ENCODE results near the gene ENTPD3.
"Not testable (repeated sequence)": the region's sequence is repeated elsewhere in the genome, so short reads cannot be mapped to it uniquely, and the experiment has no call there.

Gene ENTPD3

DNA sequence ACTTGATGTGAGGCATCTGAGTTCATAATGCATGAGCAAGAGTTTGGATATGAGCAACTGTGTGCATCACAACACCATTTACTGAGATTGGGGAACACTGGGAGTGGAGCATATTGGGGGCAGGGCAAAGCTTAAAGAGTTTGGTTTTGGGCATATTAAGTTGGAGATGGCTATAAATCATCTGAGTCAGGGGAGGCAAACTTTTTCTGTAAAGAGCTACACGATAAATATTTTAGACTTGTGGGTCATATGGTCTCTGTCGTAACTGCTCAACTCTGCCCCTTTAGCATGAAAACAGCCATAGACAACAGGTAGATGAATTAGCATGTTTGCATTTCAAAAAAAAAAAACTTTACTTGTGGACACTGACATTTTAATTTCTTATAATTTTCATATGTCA is 20.0 kb downstream of the ENTPD3 start:
- no peak for DNase-seq (ENCODE audit: low read depth in 2 of 2)

DNA sequence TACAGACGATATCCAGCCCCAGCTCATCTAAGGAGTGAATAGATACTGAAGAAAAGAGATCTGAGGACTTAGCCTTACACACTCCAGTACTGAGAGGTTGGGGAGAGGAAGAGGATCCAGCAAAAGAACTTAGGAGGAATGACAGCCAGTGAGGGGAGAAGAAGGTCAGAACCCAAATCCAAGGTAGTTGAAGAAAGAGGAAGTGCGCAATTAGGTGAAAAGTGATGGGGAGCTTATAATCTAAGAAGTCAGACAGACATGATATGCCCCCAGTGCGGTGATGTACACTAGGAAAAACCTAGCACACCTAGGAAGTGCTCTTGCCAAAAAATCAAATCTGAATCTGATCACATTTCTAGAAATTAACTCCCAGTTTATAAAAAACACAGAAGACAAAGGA is 20.6 kb downstream of the ENTPD3 start:
- DNase-seq (ENCODE audit: low read depth in 2 of 2) = no peak

DNA sequence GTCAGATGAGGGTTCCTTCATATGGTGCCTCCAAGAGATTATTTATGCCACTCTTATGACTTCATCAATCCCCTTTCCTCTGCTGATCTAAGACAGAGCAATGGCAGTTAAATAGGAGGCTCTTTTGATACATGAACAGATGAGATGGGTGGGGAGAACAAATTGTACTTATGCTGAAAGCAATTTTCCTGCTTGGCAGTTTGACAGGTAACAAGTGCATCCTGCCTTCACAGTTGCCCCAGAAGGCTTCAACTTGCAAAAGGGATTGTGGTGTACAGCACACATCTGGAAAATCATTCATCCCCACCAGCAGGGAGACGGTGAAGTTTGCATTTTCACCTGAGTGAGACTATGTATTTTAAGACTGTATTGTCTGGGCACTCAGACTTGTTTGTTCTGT is 27.3 kb downstream of the ENTPD3 start:
- DNase-seq (ENCODE audit: low read depth in 2 of 2) = no peak

DNA sequence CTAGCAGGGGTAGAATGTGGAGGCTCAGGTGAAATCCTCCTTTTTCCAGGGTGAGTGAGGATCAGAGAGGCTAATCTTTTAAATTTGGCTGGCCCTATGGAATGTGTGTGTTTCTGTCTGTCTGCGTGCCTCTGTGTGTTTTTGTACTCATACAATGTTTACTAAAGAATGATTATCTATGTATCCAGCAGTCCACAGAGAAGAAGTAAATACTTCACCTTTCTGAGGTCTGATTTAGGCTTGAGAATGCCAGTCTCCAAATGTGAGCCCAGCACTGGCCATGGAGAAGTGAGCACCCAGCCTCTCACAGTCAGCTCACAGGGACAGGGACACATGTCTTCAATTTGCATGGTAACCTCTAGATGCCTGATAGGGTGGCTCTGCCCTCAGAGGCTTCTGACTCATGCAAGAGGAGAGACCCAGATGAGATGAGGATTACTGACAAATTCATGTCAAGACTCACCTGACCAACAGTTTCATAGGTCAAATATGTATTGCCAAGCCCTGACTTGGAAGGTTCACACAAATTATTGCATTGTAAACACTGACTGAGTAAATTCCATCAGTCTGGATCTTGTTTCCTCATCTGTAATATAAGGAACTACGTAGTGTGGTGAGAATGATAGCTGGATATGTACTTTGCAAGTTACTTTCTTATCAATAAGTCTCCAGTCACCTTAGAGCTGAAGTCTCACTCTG is 31.0 kb downstream of the ENTPD3 start:
- no peak for DNase-seq (ENCODE audit: low read depth in 2 of 2)

DNA sequence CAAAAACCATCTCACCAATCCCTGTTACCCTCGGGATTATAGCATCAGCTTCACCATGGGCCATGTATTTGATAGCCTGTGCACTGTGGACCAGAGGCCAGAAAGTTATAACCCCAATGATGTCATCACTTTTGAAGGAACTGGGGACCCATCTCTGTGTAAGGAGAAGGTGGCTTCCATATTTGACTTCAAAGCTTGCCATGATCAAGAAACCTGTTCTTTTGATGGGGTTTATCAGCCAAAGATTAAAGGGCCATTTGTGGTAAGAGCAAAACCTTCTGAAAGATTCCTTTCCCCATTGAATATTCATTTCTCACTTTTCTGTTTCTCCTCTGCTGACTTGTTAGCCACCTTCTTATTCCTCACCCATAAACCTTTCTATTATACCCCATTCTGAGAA is 35.9 kb downstream of the ENTPD3 start:
- no peak for DNase-seq (ENCODE audit: low read depth in 2 of 2)

DNA sequence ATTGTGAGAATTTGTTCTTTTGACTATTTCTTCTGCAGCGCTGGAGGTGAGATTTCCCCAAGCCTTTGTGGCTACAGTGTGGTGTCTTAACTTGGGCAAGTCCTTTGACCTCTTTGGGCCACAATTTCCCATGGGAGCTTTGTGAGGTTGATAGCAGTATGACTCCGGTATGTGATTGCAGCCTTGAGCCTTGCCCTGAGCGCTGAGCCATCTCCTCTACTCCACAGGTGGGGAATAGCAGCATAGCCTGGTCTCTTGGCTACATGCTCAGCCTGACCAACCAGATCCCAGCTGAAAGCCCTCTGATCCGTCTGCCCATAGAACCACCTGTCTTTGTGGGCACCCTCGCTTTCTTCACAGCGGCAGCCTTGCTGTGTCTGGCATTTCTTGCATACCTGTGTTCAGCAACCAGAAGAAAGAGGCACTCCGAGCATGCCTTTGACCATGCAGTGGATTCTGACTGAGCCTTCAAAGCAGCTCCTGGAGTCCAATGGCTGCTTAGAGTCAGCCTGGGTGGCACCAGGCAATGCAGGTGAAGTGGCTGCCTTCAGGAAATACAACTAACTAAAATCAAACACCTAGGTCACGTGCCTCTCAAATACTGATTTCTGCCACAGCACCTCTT is 40.2 kb downstream of the ENTPD3 start:
- no peak for DNase-seq (ENCODE audit: low read depth in 2 of 2)

DNA sequence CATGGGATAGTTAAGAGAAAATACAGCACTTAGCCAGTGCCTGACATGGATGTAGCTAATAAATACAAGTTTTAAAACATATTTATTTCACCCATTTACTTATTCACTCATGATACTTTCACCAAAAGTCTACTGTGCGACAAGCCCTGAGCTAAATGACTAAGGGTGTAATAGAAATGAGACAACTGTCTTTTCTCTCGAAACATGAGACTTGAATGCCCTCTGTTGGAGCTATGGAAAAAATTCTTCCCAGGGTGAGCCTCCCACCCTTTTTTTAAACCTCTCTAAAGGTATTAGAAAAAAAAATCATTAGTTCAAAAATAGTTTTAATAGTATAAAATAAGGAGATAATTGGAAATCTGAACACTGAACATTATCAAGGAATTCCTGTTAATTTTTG is 45.8 kb downstream of the ENTPD3 start:
- DNase-seq (ENCODE audit: low read depth in 2 of 2) = no peak

DNA sequence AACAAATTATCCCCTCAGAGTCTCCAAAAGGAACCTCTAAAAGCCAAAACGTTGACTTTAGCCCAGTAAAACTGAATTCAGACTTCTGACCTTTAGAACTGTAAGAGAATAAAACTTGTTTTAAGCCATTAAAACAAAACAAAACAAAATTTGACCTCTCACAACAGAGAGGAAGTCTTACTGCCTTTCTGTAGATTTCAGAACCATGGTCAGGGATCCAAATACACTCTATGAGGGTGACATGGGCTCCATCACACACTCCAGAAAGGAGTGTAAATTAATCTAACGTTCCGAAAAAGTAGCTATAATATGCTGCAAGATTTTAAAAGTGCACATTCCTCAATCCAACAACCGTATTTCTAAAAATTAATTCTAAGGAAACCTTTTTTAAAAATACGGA is 50.9 kb downstream of the ENTPD3 start:
- DNase-seq (ENCODE audit: low read depth in 2 of 2) = no peak

DNA sequence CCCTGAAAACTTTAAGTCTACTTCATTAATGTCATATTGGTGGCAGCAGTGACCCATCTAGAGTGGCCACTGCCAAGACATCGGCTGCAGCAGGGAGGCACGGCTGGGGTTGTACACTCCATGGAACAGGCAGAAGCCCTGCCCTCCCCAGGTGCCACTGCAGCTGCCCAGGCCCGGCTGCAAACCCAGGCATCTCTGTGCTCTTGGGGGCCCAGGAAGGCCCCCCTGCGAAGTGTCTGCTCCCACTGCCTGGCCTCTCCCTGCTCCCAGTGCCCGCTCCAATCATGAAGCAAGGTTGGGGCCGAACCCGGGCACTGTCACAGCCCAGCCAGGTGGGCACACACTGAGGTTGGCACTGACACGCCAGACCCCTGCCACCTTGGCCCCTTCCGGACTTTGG is 58.1 kb downstream of the ENTPD3 start:
- no peak for DNase-seq (ENCODE audit: low read depth in 2 of 2)

DNA sequence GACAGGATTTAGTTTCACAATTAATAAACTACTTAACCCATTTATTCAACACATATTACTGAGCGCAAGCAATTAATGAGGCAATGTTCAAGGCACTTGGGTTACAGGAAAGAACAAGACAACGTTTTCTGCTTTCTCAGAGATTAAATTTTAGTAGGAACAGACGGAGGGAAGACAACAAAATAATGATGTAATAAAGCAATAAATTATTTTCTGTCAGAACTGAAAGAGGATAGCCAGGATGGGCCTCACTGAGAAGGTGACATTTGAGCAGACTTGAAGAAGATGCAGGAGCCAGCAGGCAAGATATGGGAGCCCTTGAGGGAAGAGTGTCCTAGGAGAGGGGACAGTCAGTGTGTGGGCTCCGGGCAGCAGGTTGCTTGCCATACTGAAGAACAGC is 58.9 kb downstream of the ENTPD3 start:
- DNase-seq (ENCODE audit: low read depth in 2 of 2) = no peak

DNA sequence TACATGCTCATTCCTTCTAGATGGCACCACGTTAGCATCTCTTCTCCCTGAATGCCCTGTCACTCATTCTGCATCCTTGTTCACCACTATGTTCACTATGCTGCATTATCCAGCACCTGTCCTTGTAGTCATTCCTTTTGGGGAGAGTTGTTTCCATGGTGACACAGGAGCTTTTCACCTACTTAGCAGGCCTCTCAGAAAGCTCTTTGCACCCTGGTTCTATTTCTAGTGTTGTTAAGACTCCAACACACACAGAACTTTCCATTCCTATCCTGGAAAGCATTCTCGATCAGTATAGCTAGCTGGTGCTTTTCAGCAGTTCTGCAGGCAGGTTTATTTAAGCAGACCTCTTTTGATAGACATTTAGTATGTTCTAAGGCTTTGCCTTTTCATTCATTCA is 63.5 kb downstream of the ENTPD3 start:
- DNase-seq (ENCODE audit: low read depth in 2 of 2) = no peak

DNA sequence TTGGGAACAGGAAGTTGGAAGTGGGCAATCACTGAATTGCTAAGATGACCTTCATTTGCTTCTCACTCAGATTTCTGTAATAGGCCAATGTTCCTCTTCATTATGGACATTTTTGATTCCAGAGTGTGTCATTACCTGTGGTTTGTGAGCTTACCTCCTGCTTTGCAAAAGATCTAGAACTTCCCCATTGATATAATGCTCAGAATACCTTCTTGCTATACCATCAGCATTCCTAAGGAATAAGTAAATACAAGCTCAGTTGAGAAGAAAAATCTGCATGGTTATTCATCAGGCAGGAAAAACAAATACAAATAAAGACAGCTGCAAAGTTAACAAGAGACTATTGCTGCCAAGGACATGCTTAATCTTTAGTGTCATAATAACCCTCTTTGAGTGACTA is 64.6 kb downstream of the ENTPD3 start:
- no peak for DNase-seq (ENCODE audit: low read depth in 2 of 2)

DNA sequence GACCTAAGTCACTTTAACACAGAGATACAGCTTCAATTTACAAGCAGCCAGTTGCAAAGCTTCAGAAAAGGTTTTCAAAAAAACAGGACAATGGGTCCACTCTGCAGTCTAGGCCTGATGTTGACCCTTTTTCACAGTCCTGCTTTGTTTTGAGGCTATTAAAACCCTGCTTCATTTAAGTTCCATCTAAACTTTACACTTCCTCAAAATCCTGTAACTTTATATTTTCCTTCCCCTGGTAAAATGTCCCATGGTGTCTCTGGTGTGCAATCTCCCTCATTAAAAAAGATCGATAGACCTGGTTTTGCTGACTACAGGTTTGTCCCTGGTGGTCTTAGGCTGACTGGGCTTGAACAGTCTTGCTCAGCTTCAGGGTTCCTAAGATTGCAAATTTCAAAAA is 65.1 kb downstream of the ENTPD3 start:
- DNase-seq (ENCODE audit: low read depth in 2 of 2) = no peak

DNA sequence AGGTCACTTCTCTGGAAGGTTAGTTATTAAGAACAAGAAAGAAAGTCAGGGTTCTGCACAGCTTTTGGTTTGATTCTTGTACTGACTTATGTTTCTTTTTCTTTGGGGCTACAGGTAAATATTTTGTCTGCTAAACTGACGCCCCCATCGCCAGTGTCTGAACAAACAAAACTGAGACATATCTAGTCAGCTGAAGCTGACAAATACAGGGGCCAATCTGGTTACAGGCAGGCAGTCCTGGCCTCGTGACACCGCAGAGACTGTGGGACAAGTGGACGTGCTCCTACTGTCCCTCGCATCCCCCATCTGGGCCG is 65.5 kb downstream of the ENTPD3 start:
- no peak for DNase-seq (ENCODE audit: low read depth in 2 of 2)

DNA sequence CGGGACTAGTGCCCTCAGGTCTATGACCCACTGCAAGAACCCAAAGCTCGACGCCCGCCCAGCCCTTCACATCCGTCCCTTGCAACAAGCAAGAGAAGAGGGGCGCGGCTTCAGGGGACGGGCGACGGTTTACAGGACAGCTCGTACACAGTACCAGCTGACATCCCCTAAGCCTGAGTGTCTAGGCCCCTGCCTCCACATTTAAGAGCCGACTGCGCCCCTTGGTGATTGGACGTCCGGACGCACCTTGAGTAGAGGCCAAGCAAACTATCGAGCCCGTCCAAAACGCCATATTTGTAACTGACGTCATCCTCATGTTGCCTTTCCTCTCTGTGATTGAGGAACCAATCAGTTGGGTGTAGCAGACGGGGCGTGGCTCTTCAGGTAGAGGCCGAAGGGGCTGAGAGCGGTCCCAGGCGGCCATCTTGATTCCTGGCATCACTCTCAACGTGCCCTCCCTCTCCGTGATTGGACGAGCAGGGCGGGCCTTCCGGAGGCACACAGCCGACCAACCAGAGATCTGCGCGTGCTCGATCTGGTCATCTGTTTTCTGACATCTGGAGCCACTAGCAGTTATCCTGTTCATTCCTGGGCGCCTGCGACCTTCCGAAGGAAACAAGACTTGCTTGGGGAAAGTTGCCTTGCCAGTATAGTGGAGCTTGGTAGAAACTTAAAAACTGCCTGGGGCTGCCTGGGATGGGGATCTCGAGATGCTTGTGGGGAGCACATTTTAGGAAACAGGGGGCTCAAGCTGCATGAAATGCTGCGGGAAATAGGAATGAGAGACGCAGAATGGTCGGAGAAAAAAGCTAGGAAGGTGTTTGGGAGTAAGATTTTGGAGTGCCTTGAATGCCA is 66.1 kb downstream of the ENTPD3 start:
- peak; percentile 96 for DNase-seq (ENCODE audit: low read depth in 2 of 2)

DNA sequence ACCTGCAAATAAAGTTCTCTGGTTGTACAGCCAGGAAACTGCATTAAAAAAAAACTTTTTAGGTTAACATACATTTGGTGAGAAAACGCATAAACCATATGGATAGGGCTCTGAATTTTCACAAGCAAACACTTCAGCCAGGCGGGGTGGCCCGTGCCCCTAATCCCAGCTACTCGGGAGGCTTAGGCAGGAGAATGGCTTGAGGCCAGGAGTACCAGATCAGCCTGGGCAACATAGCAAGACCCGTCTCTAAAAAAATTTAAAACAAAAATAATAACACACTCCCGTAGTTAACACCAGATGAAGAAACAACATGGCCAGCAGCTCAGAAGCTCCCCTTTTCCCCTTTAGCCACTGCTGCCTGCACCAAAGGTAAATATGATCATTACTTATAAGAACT is 66.9 kb downstream of the ENTPD3 start:
- no peak for DNase-seq (ENCODE audit: low read depth in 2 of 2)

DNA sequence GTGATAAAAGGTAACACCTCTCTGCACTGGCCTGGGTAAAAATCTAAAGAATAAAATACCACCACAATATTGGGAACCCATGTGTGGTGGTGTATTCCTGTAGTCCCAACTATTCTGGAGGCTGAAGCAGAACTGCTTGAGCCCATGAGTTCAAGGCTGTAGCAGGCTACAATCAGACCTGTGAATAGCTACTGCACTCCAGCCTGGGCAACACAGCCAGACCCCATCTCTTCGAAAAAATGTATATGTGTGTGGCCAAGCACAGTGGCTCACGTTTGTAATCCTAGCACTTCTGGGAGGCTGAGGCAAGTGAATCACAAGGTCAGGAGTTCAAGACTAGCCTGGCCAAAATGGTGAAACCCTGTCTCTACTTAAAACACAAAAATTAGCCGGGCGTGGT is 68.3 kb downstream of the ENTPD3 start:
- no peak for DNase-seq (ENCODE audit: low read depth in 2 of 2)

DNA sequence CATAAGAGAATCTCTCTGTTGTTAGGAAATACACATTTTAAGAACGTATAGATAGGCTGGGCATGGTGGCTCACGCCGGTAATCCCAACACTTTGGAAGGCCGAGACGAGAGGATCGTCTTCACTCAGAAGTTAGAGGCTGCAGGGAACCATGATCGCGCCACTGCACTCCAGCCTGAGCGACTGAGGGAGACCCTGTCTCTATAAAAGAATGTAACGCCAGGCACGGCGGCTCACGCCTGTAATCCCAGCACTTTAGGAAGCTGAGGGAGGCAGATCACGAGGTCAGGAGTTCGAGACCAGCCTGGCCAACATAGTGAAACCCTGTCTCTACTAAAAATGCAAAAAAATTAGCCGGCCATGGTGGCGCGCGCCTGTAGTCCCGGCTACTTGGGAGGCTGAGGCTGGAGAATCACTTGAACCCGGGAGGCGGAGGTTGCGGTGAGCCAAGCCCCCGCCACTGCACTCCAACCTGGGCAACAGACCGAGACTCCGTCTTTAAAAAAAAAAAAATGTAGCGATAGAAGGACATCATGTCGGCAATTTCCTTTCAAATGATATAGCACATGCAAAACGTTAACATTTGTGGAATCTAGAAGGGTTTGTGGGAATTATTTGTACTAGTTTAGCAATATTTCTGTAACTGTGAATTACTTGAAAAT is 69.4 kb downstream of the ENTPD3 start:
- DNase-seq (ENCODE audit: low read depth in 2 of 2) = no peak

DNA sequence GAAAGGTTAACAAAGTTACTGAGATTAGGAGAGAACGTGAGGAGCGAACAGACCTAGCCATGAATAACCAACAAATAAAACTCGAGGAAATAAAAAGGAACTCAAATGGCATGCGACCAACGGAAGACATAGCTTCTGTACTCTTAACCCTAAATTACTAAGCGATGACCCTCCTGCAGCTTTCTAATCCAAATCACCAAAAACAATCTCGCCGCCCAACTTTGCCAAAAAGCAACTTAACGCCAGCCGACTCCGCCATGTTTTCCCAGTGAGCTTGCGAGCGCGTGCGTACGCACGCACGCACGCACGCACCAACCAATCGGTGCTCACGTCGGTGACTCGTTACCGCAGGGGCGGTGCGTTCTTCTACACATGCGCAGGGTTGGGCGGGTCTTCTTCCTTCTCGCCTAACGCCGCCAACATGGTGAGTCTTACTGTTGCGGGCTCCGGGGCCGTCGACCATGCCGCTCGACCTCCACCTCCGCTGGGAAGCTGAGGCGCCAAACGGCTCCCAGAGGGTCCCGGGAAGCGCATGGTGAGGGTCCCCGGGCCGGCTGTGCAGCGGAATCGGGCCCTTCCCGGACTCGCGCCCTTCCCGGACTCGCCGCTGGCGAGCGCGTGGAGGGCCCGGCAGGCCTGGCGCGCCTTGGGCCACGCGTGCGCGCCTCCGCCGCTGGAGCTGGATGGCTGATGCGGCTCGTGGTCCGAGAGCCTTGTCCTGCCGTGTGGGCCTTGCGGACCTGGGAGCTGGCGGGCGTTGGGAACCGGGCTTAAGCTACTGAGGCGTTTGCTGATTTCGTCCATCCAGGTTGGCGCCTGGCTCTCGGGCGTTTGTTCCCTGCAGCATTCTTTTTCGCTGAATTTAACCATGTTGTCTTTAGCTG is 70.2 kb downstream of the ENTPD3 start, which contains the start of gene RPL14:
RPL14 (plus strand) TSS at position 400 of the 884 bp plus-strand sequence; CDS start at position 533, 133 bp downstream.
- DNase-seq (ENCODE audit: low read depth in 2 of 2) = peak; percentile 92 to 93

DNA sequence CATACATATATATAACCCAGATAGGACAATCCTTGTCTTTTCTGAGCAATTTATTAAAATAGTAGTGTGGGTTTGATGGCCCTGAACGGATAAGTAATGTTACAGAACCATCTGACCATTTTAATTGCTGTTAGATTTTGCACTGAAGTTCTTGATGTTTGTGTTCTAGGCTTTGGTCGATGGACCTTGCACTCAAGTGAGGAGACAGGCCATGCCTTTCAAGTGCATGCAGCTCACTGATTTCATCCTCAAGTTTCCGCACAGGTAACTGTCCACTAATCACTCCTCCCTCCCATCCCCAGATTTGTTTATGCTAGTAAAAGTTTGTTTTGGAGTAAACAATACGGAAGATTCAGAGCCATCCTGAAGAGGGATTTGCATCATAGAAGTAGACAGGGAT is 71.5 kb downstream of the ENTPD3 start:
- no peak for DNase-seq (ENCODE audit: low read depth in 2 of 2)

DNA sequence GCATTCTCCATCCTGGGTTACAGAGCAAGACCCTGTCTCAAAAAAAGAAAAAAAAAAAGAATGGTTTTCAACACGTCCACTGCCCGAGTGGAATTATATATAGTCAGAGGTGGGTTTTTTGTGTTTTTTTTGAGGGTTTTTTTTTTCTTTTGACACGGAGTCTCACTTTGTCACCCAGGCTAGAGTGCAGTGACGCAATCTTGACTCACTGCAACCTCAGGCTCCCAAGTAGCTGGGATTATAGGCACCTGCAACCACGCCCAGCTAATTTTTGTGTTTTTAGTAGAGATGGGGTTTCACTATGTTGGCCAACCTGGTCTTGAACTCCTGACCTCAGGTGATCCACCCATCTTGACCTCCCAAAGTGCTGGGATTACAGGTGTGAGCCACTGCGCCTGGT is 73.5 kb downstream of the ENTPD3 start:
- not testable (repeated sequence) for DNase-seq (ENCODE audit: low read depth in 2 of 2)

Measured in stimulated activated CD4-positive, alpha-beta T cell treated with anti-CD3 and anti-CD28 coated beads, Interleukin-15, amount 100 ng/mL, for 48 hours (primary cell).